Left cardiac atrium (tissue), 4 donors: Measurements from ENCODE around the gene NIBAN1. TPM values are rescaled to one million over a fixed set of nuclear protein-coding genes. Genes with fewer than 3 reads are reported as not detected.

ENCODE experiments used
- ATAC-seq, 2 donors: fragments of 200-7000 bp; cut with Tn5 transposase; one replicate each; pipeline ENCODE4 v1.9.1; 2020; ENCODE audit warnings: mild to moderate bottlenecking in 2 of 2, moderate library complexity in 2 of 2
- DNase-seq: peaks from one replicate; pipeline ENCODE4 v3.0.0-alpha.2; 2020
- intact Hi-C, 2 donors: fragments of 100-400 bp; cut with DNase I; formaldehyde crosslinking; loops; one replicate each; pipeline versions ENCODE4 v1.14.1 to v1.15.1; 2022 to 2023
- total RNA-seq, 2 donors: library from RNA; stranded (reverse); fragmentation: NEBNext Ultra II Directional; extraction: Animal tissue kit (Norgen Biotek cat#: 25700); gene quantifications; one replicate each; pipeline ENCODE4 v1.2.1, GENCODE V29; 2021
- donor health status: DM: no; HTN: yes; CAD: no.
- donor health status: DM: no; HTN: yes; CAD: no; lungs with severe emphysema.
- donor health status: DM: yes; HTN: yes; CAD: no.
- donor health status: Dilated cardiomyopathy.

The NIBAN1 gene
- total RNA-seq, 2 donors from 2014 or later, result 281 to 313 TPM

DNA sequence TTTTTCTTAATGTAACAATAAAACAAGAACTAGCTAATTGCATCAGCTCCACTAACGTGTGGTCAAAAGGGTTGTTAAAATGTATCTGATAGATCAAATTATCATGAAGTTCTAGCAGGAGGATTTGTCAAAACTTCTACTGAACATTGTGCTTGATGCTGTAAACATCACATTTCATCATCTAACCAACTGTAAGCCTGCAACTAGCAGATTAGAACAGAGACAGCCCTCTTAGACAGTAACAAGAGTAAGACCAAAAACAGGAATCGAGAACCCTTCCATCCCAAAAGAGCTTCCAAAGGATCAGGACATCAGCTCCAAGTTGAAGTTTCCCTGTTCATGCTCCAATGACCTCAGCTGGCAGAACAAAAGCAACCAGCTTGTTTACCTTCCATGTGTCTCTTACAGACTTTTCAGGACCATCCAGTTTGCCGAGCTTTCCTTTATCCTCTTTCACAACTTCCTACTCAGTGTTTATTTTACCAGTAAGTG lies 44.6 kb downstream of the NIBAN1 start:
- intact Hi-C loops, result no loop called here
- DNase-seq (no peak), ATAC-seq (no peak)

DNA sequence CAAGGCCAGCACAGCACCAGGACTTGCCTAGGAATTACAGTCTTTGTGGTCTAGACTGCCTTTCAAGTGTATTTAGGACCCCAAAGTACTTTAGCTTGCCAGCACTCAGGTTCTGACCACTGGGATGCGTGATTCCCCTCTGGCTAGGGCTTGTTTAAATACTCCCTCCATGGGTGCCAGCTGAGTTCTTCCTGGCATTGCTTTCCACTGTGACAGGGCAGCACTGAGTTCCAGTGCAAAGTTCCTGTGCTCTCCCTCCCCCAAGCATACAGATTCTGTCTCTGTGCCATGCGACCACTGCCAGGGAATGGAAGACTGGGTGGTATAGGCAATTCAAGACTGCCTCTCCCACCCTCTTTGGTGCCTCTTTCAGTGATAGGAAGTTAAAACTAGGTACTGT lies 45.9 kb downstream of the NIBAN1 start:
- ATAC-seq (peak in 1 of 2 donors; percentile 31), DNase-seq (no peak)
- intact Hi-C loops, result no loop called here

Other genes with a start within 250 kb of the NIBAN1 start
- gene EDEM3, start 219.7 kb downstream of the NIBAN1 start, total RNA-seq, result 10 to 100 TPM; 21.7 to 25.4 TPM
- gene RNF2, start 71.0 kb upstream of the NIBAN1 start, total RNA-seq, result 10 to 100 TPM; 11.9 to 12.5 TPM
- gene TRMT1L, start 182.4 kb upstream of the NIBAN1 start, total RNA-seq, result 10 to 100 TPM; 16.6 to 23.9 TPM
- gene SWT1, start 182.7 kb upstream of the NIBAN1 start, total RNA-seq, result 1 to 10 TPM; 4.9 to 5.6 TPM